Mesenchymal stem cell (in vitro differentiated cells and primary cell): ENCODE data around the gene TLK2.

Experiments
- DNase-seq: peaks from one replicate; pipeline ENCODE4 v3.0.0-alpha.2; 2013
- H2AFZ ChIP-seq: one replicate; pipeline ENCODE4 v1.6.1; 2013; ENCODE audit warnings: low read depth, mild to moderate bottlenecking, control low read depth, inconsistent platforms, low read length, moderate library complexity
- H2AK5ac ChIP-seq: 2 replicates; pipeline ENCODE4 v1.6.1; 2013; ENCODE audit warnings: low read length, moderate library complexity, mild to moderate bottlenecking, inconsistent platforms; ENCODE audit not compliant: severe bottlenecking
- H2BK120ac ChIP-seq: one replicate; pipeline ENCODE4 v1.6.1; 2013; ENCODE audit warnings: low read depth, mild to moderate bottlenecking, inconsistent platforms, low read length, moderate library complexity
- H2BK12ac ChIP-seq, 2 experiments: one replicate each; pipeline ENCODE4 v1.6.1; 2013; ENCODE audit warnings: inconsistent platforms in 2 of 2, low read length in 2 of 2, mild to moderate bottlenecking in 2 of 2, moderate library complexity in 2 of 2, control low read depth in 1 of 2
- H2BK15ac ChIP-seq: one replicate; pipeline ENCODE4 v1.6.1; 2013; ENCODE audit warnings: mild to moderate bottlenecking, low read depth, inconsistent platforms; ENCODE audit not compliant: poor library complexity, severe bottlenecking
- H2BK5ac ChIP-seq: 2 replicates; pipeline ENCODE4 v1.6.1; 2013; ENCODE audit warnings: low read depth, mild to moderate bottlenecking, low read length, control low read depth, inconsistent platforms; ENCODE audit not compliant: poor library complexity, severe bottlenecking
- H3K14ac ChIP-seq, 2 experiments: one replicate each; pipeline ENCODE4 v1.6.1; 2013; ENCODE audit warnings: inconsistent platforms in 2 of 2, low read length in 2 of 2, control low read depth in 1 of 2, mild to moderate bottlenecking in 1 of 2, moderate library complexity in 1 of 2
- H3K18ac ChIP-seq, 2 experiments: one replicate each; pipeline ENCODE4 v1.6.1; 2013; ENCODE audit warnings: inconsistent platforms in 2 of 2, low read length in 2 of 2, control low read depth in 1 of 2, low read depth in 1 of 2, mild to moderate bottlenecking in 1 of 2
- H3K23ac ChIP-seq, 2 experiments: one replicate each; pipeline ENCODE4 v1.6.1; 2013; ENCODE audit warnings: inconsistent platforms in 2 of 2, low read length in 2 of 2, mild to moderate bottlenecking in 2 of 2, moderate library complexity in 2 of 2, control low read depth in 1 of 2
- H3K27ac ChIP-seq: 2 replicates; pipeline ENCODE4 v1.5.1; 2013; ENCODE audit warnings: mild to moderate bottlenecking, moderate library complexity, low read length, control low read depth, inconsistent platforms; ENCODE audit not compliant: poor library complexity, severe bottlenecking
- H3K27me3 ChIP-seq, 2 experiments: 2 replicates each; pipeline versions ENCODE4 v1.6.1 to v1.7.0; 2013; ENCODE audit warnings: low read length in 2 of 2, mild to moderate bottlenecking in 2 of 2, moderate library complexity in 2 of 2, control low read depth in 1 of 2, inconsistent platforms in 1 of 2; ENCODE audit not compliant: control insufficient read depth in 1 of 2, insufficient read depth in 1 of 2
- H3K36me3 ChIP-seq, 2 experiments: 2 replicates each; pipeline versions ENCODE4 v1.6.1 to v1.7.0; 2013; ENCODE audit warnings: low read length in 2 of 2, control low read depth in 1 of 2, inconsistent platforms in 1 of 2, low read depth in 1 of 2, mild to moderate bottlenecking in 1 of 2; ENCODE audit not compliant: insufficient read depth in 2 of 2, control insufficient read depth in 1 of 2
- H3K4ac ChIP-seq, 2 experiments: one replicate each; pipeline ENCODE4 v1.6.1; 2013; ENCODE audit warnings: inconsistent platforms in 2 of 2, low read length in 2 of 2, mild to moderate bottlenecking in 2 of 2, moderate library complexity in 2 of 2, control low read depth in 1 of 2, low read depth in 1 of 2
- H3K4me1 ChIP-seq: 2 replicates; pipeline ENCODE4 v1.6.1; 2013; ENCODE audit warnings: low read depth, low read length, control low read depth; ENCODE audit not compliant: control insufficient read depth, insufficient read depth
- H3K4me2 ChIP-seq: 2 replicates; pipeline ENCODE4 v1.6.1; 2013; ENCODE audit warnings: low read length, mild to moderate bottlenecking, inconsistent platforms; ENCODE audit not compliant: poor library complexity, severe bottlenecking
- H3K4me3 ChIP-seq, 2 experiments: 2 replicates each; pipeline versions ENCODE4 v1.5.1 to v1.7.0; 2013; ENCODE audit warnings: low read length in 2 of 2, mild to moderate bottlenecking in 2 of 2, control low read depth in 1 of 2, low read depth in 1 of 2; ENCODE audit not compliant: insufficient read depth in 1 of 2
- H3K79me1 ChIP-seq: replicated peaks from 2 replicates; pipeline ENCODE4 v1.6.1; 2013; ENCODE audit warnings: mild to moderate bottlenecking, control low read depth, low read length, inconsistent platforms; ENCODE audit not compliant: poor library complexity, severe bottlenecking
- H3K9ac ChIP-seq: 2 replicates; pipeline ENCODE4 v1.7.0; 2013; ENCODE audit warnings: mild to moderate bottlenecking, low read length, moderate library complexity
- H3K9me3 ChIP-seq: 2 replicates; pipeline ENCODE4 v1.7.0; 2013; ENCODE audit warnings: mild to moderate bottlenecking, low read length; ENCODE audit not compliant: control insufficient read depth
- H4K8ac ChIP-seq: one replicate; pipeline ENCODE4 v1.6.1; 2013; ENCODE audit warnings: inconsistent platforms, mild to moderate bottlenecking, low read length, moderate library complexity
- H4K91ac ChIP-seq: one replicate; pipeline ENCODE4 v1.6.1; 2013; ENCODE audit warnings: mild to moderate bottlenecking, low read length, inconsistent platforms
- WGBS: methylation state at CpG from one replicate; pipeline ENCODE4 v1.1.7; 2013; ENCODE audit warnings: mixed read lengths; 5-methylcytosine and 5-hydroxymethylcytosine counted together

Gene TLK2

GRCh38 chr17:62580947-62581346, 102.3 kb downstream of the TLK2 start:
- Histone ChIP-seq H3K4me3 (no peak overlapping the region), H3K27ac (no peak overlapping the region), H3K4me1 (no peaks in the 10 kb centered on the region), H3K9me3 (no peaks in the 10 kb centered on the region), H3K79me1 (peaks cover 18% of the 10 kb centered on the region), H4K91ac (no peak overlapping the region), H2BK15ac (no peak overlapping the region), H3K27me3 (no peaks in the 10 kb centered on the region), H3K9ac (no peak overlapping the region), H2AK5ac (no peak overlapping the region), H3K18ac (no peak overlapping the region), H2BK12ac (no peak overlapping the region), H3K4me2 (no peak overlapping the region), H3K4ac (no peak overlapping the region), H2BK5ac (no peak overlapping the region), H3K23ac (no peak overlapping the region), H3K36me3 (peaks cover 13 to 65% of the 10 kb centered on the region in 2 experiments), H4K8ac (no peak overlapping the region), H3K14ac (no peak overlapping the region), H2AFZ (no peak overlapping the region), H2BK120ac (no peak overlapping the region)
- DNase-seq, result no peak
- WGBS, result 100% methylated on average over 1 of the region's 2 CpGs

GRCh38 chr17:62581764-62582163, 103.1 kb downstream of the TLK2 start:
- Histone ChIP-seq H4K91ac (no peak overlapping the region), H3K27ac (no peak overlapping the region), H2BK12ac (no peak overlapping the region), H3K36me3 (peaks cover 13 to 65% of the 10 kb centered on the region in 2 experiments), H2BK5ac (no peak overlapping the region), H4K8ac (no peak overlapping the region), H3K4me3 (no peak overlapping the region), H3K14ac (no peak overlapping the region), H2AFZ (no peak overlapping the region), H3K23ac (no peak overlapping the region), H3K4ac (no peak overlapping the region), H3K9ac (no peak overlapping the region), H2BK15ac (no peak overlapping the region), H3K79me1 (peaks cover 20% of the 10 kb centered on the region), H2AK5ac (no peak overlapping the region), H3K18ac (no peak overlapping the region), H2BK120ac (no peak overlapping the region), H3K27me3 (no peaks in the 10 kb centered on the region), H3K4me1 (no peaks in the 10 kb centered on the region), H3K9me3 (no peaks in the 10 kb centered on the region), H3K4me2 (no peak overlapping the region)
- 67% methylated on average over 1 of the region's 1 CpG for WGBS
- no peak for DNase-seq

GRCh38 chr17:62587554-62587953, 108.9 kb downstream of the TLK2 start:
- peaks cover 2% of the 10 kb centered on the region for H3K4me1 ChIP-seq
- no peak overlapping the region for H2BK15ac ChIP-seq
- no peak overlapping the region for H4K8ac ChIP-seq
- no peak overlapping the region for H3K27ac ChIP-seq
- peaks cover 19 to 76% of the 10 kb centered on the region in 2 experiments for H3K36me3 ChIP-seq
- H3K18ac ChIP-seq, result no peak overlapping the region
- H4K91ac ChIP-seq, result no peak overlapping the region
- no peak overlapping the region for H3K4me3 ChIP-seq
- no peak overlapping the region for H3K14ac ChIP-seq
- no peak overlapping the region for H2BK5ac ChIP-seq
- no peak overlapping the region for H3K4ac ChIP-seq
- H3K9ac ChIP-seq, result no peak overlapping the region
- no peak overlapping the region for H2AFZ ChIP-seq
- no peak overlapping the region for H2BK12ac ChIP-seq
- DNase-seq, result no peak
- H3K9me3 ChIP-seq, result no peaks in the 10 kb centered on the region
- no peak overlapping the region for H2BK120ac ChIP-seq
- no peak overlapping the region for H3K23ac ChIP-seq
- peaks cover 18% of the 10 kb centered on the region for H3K79me1 ChIP-seq
- H2AK5ac ChIP-seq, result no peak overlapping the region
- 93% methylated on average over 2 of the region's 2 CpGs for WGBS
- H3K27me3 ChIP-seq, result no peaks in the 10 kb centered on the region
- no peak overlapping the region for H3K4me2 ChIP-seq

- Histone ChIP-seq H2BK120ac (no peak overlapping the region), H3K27ac (no peak overlapping the region), H3K9ac (no peak overlapping the region), H3K4me3 (no peak overlapping the region), H3K23ac (no peak overlapping the region), H2AK5ac (no peak overlapping the region), H3K14ac (no peak overlapping the region), H3K18ac (no peak overlapping the region), H3K4me2 (no peak overlapping the region), H2BK15ac (no peak overlapping the region), H4K8ac (no peak overlapping the region), H3K9me3 (no peaks in the 10 kb centered on the region), H2BK5ac (no peak overlapping the region), H3K79me1 (peaks cover 16% of the 10 kb centered on the region), H3K27me3 (no peaks in the 10 kb centered on the region), H3K4me1 (peaks cover 5% of the 10 kb centered on the region), H2AFZ (no peak overlapping the region), H3K36me3 (peaks cover 19 to 76% of the 10 kb centered on the region in 2 experiments), H3K4ac (no peak overlapping the region), H4K91ac (no peak overlapping the region), H2BK12ac (no peak overlapping the region)
- WGBS, result 97% methylated on average over 5 of the region's 7 CpGs
- no peak for DNase-seq
These were observed 109.5 kb downstream of the TLK2 start for GRCh38 chr17:62588109-62588508.
